PC-9 (cell line): ENCODE results near the gene CAPZB.

Source experiments
- EZH2 ChIP-seq: fragments of 200-600 bp; sonication (generic); IDR thresholded peaks from 2 replicates; pipeline ENCODE4 v1.8.0; 2017; ENCODE audit warnings: antibody characterized with exemption, low read depth
- TF ChIP-seq, protein P1 (sequence below): fragments of 200-600 bp; sonication (generic); conservative IDR thresholded peaks from 2 replicates; pipeline ENCODE4 v1.6.1; 2017; ENCODE audit warnings: mixed run types, antibody characterized with exemption, mild to moderate bottlenecking, moderate library complexity

DNA sequence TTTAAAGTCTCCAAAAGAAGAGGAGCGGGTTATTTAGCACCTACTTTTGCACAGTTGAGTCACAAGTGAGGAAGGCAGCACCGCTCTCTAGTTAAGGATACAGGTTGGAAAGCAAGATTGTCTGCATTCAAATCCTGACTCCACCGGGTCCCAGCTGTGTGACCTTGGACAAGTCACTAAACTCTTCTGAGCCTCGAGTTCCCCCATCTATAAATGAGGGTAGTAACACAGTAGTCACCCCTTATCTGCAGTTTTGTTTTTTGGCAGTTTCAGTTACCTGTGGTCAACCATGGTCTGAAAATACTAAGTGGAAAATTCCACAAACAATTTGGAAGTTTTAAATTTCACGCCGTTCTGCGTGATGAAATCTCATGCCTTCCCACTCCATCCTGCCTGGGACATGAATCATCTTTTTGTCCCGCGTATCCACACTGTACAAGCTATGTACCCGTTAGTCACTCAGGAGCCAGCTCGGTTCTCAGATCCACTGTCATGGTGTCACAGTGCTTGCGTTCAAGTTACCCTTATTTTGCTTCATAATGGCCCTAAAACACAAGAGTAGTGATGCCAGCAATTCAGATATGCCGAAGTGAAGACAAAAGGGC lies 49.4 kb downstream of the CAPZB start:
- TF ChIP-seq, protein P1, sequence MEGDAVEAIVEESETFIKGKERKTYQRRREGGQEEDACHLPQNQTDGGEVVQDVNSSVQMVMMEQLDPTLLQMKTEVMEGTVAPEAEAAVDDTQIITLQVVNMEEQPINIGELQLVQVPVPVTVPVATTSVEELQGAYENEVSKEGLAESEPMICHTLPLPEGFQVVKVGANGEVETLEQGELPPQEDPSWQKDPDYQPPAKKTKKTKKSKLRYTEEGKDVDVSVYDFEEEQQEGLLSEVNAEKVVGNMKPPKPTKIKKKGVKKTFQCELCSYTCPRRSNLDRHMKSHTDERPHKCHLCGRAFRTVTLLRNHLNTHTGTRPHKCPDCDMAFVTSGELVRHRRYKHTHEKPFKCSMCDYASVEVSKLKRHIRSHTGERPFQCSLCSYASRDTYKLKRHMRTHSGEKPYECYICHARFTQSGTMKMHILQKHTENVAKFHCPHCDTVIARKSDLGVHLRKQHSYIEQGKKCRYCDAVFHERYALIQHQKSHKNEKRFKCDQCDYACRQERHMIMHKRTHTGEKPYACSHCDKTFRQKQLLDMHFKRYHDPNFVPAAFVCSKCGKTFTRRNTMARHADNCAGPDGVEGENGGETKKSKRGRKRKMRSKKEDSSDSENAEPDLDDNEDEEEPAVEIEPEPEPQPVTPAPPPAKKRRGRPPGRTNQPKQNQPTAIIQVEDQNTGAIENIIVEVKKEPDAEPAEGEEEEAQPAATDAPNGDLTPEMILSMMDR, result no peak
- no peak for TF ChIP-seq EZH2
